ENCODE measurements around the gene TEPSIN. TPM values are rescaled to one million over a fixed set of nuclear protein-coding genes. Genes with fewer than 3 reads are reported as not detected.

TEPSIN gene
- total RNA-seq, 4 donors from 2014 or later = 19.5 to 31.6 (median 23.5) TPM

DNA sequence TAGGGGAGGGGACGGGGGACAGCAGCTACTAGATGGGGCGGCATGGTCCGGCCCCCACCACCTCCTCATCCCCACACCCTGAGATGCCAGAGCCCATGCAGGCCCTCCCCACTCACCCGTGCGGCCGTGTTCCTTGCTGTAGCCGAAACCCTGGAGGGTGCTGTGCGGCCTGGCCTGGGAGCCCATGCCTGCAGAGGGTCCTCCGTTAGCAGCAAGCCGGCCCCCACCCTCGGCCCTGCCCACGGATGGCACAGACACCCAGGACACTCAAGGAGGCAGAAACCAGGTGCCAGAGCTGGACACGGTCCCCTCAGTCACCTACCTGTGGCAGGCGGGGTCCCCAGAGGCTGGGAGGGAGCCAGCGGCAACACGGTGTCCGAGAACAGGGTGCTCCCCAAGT lies 5.5 kb downstream of the TEPSIN start:
- H3K4me1 ChIP-seq = peaks cover 11 to 33% (median 28%) of the 10 kb centered on the region in 4 donors
- no peak overlapping the region for H3K4me3 ChIP-seq
- DNase-seq (ENCODE audit: extremely low spot score) = no peak
- no peak for TF ChIP-seq POLR2AphosphoS5 (IDR thresholded peaks at IDR 0.05)
- TF ChIP-seq EP300 (IDR thresholded peaks at IDR 0.05) = no peak
- TF ChIP-seq, protein P1, sequence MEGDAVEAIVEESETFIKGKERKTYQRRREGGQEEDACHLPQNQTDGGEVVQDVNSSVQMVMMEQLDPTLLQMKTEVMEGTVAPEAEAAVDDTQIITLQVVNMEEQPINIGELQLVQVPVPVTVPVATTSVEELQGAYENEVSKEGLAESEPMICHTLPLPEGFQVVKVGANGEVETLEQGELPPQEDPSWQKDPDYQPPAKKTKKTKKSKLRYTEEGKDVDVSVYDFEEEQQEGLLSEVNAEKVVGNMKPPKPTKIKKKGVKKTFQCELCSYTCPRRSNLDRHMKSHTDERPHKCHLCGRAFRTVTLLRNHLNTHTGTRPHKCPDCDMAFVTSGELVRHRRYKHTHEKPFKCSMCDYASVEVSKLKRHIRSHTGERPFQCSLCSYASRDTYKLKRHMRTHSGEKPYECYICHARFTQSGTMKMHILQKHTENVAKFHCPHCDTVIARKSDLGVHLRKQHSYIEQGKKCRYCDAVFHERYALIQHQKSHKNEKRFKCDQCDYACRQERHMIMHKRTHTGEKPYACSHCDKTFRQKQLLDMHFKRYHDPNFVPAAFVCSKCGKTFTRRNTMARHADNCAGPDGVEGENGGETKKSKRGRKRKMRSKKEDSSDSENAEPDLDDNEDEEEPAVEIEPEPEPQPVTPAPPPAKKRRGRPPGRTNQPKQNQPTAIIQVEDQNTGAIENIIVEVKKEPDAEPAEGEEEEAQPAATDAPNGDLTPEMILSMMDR (IDR thresholded peaks at IDR 0.05) = no peak
- no peak for TF ChIP-seq POLR2A (IDR thresholded peaks at IDR 0.05; ENCODE audit: low read depth)
- H3K27ac ChIP-seq (replicated peaks in 1 of 4) = no peak overlapping the region
- H3K36me3 ChIP-seq = peaks cover 29 to 82% (median 72%) of the 10 kb centered on the region in 4 donors
- intact Hi-C loops (cut with DNase I) = no loop called here
- no peaks in the 10 kb centered on the region for H3K27me3 ChIP-seq
- no peaks in the 10 kb centered on the region for H3K9me3 ChIP-seq
- WGBS = 89% methylated on average over 9 of the region's 17 CpGs

- intact Hi-C loops (cut with DNase I) = no loop called here
- no peak overlapping the region for H3K4me3 ChIP-seq
- no peaks in the 10 kb centered on the region for H3K27me3 ChIP-seq
- peaks cover 29 to 86% (median 73%) of the 10 kb centered on the region in 4 donors for H3K36me3 ChIP-seq
- H3K27ac ChIP-seq (replicated peaks in 1 of 4) = no peak overlapping the region
- WGBS = 87% methylated on average over 3 of the region's 19 CpGs
- peaks cover 5 to 27% (median 22%) of the 10 kb centered on the region in 4 donors for H3K4me1 ChIP-seq
- DNase-seq (ENCODE audit: extremely low spot score) = no peak
- TF ChIP-seq POLR2AphosphoS5 (IDR thresholded peaks at IDR 0.05) = no peak
- TF ChIP-seq, protein P1 (IDR thresholded peaks at IDR 0.05) = no peak
- no peak for TF ChIP-seq POLR2A (IDR thresholded peaks at IDR 0.05; ENCODE audit: low read depth)
- TF ChIP-seq EP300 (IDR thresholded peaks at IDR 0.05) = no peak
- no peaks in the 10 kb centered on the region for H3K9me3 ChIP-seq
Measured at GRCh38 chr17:81232616-81233241, 6.1 kb downstream of the TEPSIN start.

DNA sequence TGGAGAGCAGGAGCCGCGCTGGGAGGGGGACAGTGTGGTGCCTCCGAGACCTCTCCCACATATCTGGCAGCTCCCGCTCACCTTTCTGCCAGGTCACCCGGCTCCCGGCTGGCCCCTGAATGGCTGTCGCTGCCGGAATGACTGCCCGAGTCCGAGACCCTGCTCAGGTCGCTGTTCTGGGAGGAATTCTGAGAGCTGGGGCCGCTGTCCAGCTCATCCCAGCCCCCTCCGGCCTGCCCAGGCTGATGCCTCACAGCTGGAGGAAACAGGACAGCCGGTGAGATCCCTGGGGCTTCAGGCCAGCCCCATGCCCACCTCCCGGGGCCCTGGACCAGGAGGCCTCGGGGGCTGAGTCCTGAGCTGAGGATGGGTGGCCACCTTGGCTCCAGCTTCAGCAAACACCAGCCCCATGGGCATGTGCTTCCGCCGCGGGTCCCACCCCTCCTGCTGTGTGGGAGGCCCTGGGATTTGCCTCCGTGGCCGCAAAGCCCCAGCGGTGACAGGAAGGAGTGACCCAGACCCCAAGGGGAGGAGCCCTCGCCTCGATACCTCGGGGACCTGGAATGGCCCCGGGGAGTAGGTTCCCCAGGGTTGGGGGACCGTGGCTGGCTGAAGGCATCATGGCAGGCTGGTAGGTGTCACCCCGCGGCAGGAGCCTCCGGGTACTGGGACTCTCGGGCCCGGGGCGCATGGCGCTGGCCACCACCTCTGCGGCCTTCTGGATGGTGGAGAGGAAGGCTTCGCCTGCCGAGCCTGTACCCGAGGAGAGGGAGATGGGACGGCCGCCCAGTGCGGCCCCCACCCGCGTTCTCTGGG lies 6.9 kb downstream of the TEPSIN start:
- TF ChIP-seq, protein P1 (IDR thresholded peaks at IDR 0.05) = no peak
- TF ChIP-seq POLR2AphosphoS5 (IDR thresholded peaks at IDR 0.05) (no peak), EP300 (IDR thresholded peaks at IDR 0.05) (no peak), POLR2A (IDR thresholded peaks at IDR 0.05; ENCODE audit: low read depth) (no peak)
- Histone ChIP-seq H3K27ac (replicated peaks in 1 of 4) (no peak overlapping the region), H3K9me3 (no peaks in the 10 kb centered on the region), H3K36me3 (peaks cover 29 to 86% (median 73%) of the 10 kb centered on the region in 4 donors), H3K4me1 (peaks cover 0 to 19% (median 15%) of the 10 kb centered on the region in 4 donors), H3K4me3 (no peak overlapping the region), H3K27me3 (no peaks in the 10 kb centered on the region)
- DNase-seq (ENCODE audit: extremely low spot score) = no peak
- intact Hi-C loops (cut with DNase I) = no loop called here
- WGBS = 85% methylated on average over 29 of the region's 43 CpGs

- WGBS = 88% methylated on average over 16 of the region's 31 CpGs
- no peak for DNase-seq (ENCODE audit: extremely low spot score)
- Histone ChIP-seq H3K27ac (replicated peaks in 1 of 4) (no peak overlapping the region), H3K4me1 (peaks cover 0 to 11% (median 7%) of the 10 kb centered on the region in 4 donors), H3K36me3 (peaks cover 29 to 79% (median 67%) of the 10 kb centered on the region in 4 donors), H3K4me3 (no peak overlapping the region), H3K9me3 (no peaks in the 10 kb centered on the region), H3K27me3 (no peaks in the 10 kb centered on the region)
- intact Hi-C loops (cut with DNase I) = no loop called here
- TF ChIP-seq EP300 (IDR thresholded peaks at IDR 0.05) (no peak), POLR2A (IDR thresholded peaks at IDR 0.05; ENCODE audit: low read depth) (no peak), POLR2AphosphoS5 (IDR thresholded peaks at IDR 0.05) (no peak)
- TF ChIP-seq, protein P1 (IDR thresholded peaks at IDR 0.05) = no peak
Measured at GRCh38 chr17:81231121-81231645, 7.7 kb downstream of the TEPSIN start.

Data from esophagus muscularis mucosa (tissue), 4 donors.